ENCODE results near the gene CXCL10.

DNA sequence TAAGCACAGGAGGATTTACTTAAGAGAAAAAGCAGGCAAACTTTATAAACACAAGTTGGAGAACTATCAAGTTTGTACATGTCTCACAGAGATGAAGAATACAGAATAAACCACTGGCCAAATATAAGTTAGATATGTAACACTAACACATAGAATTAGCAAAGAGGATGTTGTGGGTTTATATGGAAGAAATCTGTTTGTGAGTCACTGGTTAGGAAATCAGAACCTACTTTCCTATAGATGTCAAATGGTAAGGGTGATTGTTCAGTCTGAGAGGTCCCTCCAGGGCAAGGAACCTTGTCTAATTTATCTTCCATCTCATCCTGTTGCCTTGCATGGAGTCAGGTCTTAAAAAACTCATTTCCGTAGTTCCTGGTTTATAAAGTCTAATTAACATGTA, 36.5 kb upstream of the CXCL10 start:
- TF ChIP-seq TAF1 (IDR thresholded peaks at IDR 0.05; ENCODE audit: borderline replicate concordance, insufficient read depth, low read length) = no peak
- TF ChIP-seq REST (IDR thresholded peaks at IDR 0.05; ENCODE audit: insufficient read depth in 1 of 2, low read depth in 2 of 2, low read length in 2 of 2) = no peak
- no peak for TF ChIP-seq POLR2AphosphoS5 (IDR thresholded peaks at IDR 0.05; ENCODE audit: low read depth, low read length)
- no peak for TF ChIP-seq SIN3A (IDR thresholded peaks at IDR 0.05; ENCODE audit: borderline replicate concordance, insufficient read depth, low read length)
